22Rv1 (cell line): Measurements from ENCODE around the gene MSI2.

Source experiments
- ZFX ChIP-seq: fragments of 450-650 bp; IDR thresholded peaks from 2 replicates; pipeline ENCODE4 v1.6.1; 2017; ENCODE audit warnings: antibody characterized with exemption, borderline replicate concordance
- TF ChIP-seq, protein P1 (sequence below): fragments of 450-650 bp; IDR thresholded peaks from 2 replicates; pipeline ENCODE4 v1.5.1; 2017; ENCODE audit warnings: mild to moderate bottlenecking

DNA sequence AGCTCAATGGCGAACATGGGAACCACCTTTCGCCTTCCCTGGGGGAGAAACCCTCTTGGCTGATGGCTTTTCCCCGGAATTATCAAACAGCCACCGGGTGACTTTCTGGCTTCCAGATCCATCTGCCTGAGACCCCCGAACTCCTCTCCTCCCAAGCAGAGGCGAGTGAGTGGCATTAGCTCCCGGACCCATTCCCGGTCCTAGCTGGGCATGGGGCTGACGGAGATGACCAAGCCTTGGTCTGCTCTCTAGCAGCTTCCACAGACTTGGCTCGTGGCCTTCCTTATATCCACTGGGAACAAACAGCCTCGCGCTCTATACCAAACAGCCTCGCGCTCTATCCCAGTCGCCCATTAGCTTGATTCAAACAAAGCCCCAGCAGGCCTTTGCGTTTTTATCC, 426.4 kb downstream of the MSI2 start:
- TF ChIP-seq, protein P1, sequence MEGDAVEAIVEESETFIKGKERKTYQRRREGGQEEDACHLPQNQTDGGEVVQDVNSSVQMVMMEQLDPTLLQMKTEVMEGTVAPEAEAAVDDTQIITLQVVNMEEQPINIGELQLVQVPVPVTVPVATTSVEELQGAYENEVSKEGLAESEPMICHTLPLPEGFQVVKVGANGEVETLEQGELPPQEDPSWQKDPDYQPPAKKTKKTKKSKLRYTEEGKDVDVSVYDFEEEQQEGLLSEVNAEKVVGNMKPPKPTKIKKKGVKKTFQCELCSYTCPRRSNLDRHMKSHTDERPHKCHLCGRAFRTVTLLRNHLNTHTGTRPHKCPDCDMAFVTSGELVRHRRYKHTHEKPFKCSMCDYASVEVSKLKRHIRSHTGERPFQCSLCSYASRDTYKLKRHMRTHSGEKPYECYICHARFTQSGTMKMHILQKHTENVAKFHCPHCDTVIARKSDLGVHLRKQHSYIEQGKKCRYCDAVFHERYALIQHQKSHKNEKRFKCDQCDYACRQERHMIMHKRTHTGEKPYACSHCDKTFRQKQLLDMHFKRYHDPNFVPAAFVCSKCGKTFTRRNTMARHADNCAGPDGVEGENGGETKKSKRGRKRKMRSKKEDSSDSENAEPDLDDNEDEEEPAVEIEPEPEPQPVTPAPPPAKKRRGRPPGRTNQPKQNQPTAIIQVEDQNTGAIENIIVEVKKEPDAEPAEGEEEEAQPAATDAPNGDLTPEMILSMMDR, result no peak
- TF ChIP-seq ZFX, result no peak
